ENCODE measurements around the gene ITPRID1.

The ITPRID1 gene

GRCh38 chr7:31705377-31705776 is 191.5 kb downstream of the ITPRID1 start:
- no peak for DNase-seq

- no peak for DNase-seq
Measured at GRCh38 chr7:31707089-31707488, 193.2 kb downstream of the ITPRID1 start.

Measured in hematopoietic multipotent progenitor cell treated with erythropoietin and hydrocortisone succinate and interleukin-3 and kit ligand, for 6 days (in vitro differentiated cells).